GM19239 (cell line): ENCODE data around the gene SYMPK.
"Not testable (repeated sequence)": the region's sequence is repeated elsewhere in the genome, so short reads cannot be mapped to it uniquely, and the experiment has no call there.

Experiments
- DNase-seq: peaks from one replicate; pipeline ENCODE4 v3.0.0; 2011; ENCODE audit warnings: low spot score; ENCODE audit not compliant: insufficient read length
- FAIRE-seq: peaks from 2 replicates; lab custom pipeline; 2011; peaks lifted over from hg19 to GRCh38; lab: Jason Lieb, UNC

The SYMPK gene

GRCh38 chr19:45814851-45815480 is 48.0 kb downstream of the SYMPK start, which contains the start of gene RSPH6A:
Gene RSPH6A (minus strand): TSS chr19:45815308. CDS start chr19:45815176, 132 bp downstream.
- no peak for FAIRE-seq
- no peak for DNase-seq

GRCh38 chr19:45814166-45814780 is 48.7 kb downstream of the SYMPK start:
- FAIRE-seq = no peak
- no peak for DNase-seq

- DNase-seq = no peak
- no peak for FAIRE-seq
Observed at GRCh38 chr19:45812297-45812696, 50.6 kb downstream of the SYMPK start.

DNA sequence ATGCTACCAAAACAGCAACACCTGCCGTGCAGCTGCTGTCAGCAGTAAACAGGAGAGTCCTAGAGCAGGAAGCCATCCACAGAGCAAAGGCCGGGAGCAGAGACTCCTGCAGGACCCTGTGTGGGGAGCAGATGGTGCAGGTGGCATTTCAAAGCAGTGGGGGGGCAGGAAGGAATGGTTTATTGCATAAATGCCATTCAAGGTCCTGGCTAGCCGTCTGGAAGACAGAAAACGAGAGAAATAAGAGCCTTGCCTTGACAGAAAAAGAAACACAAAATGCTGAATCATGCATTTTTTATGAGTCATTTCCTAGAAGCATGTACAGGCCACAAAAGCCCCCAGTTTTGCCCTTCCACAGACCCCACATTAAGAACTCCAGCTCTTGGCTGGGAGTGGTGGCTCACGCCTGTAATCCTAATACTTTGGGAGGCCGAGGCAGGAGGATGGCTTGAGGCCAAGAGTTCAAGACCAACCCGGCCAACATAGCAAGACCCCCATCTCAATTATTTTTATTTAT is 53.2 kb downstream of the SYMPK start:
- DNase-seq (no peak), FAIRE-seq (peak; percentile 33)

DNA sequence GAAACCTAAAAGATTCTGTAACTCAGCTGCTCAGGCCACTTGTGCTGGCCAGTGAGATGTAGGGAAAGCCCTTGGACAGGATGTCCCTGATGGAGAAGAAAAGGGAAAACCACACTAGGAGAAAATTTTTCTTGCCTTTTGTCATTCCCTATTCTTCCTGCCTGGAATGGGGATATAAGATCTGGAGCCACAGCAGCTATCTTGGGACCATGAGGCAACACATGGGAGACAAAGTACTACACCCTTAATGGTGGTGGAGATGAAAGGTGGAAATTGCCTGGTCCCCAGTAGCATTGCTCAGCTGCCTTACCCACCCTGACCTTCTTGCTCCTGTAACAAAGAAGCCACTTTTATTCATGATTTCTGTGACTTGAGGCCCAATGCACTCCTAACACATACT is 57.2 kb downstream of the SYMPK start:
- no peak for FAIRE-seq

GRCh38 chr19:45804959-45805230 is 58.1 kb downstream of the SYMPK start:
- FAIRE-seq (no peak), DNase-seq (no peak)

More for the DNA sequence above, 57.2 kb downstream of the SYMPK start:
- no peak for DNase-seq

DNA sequence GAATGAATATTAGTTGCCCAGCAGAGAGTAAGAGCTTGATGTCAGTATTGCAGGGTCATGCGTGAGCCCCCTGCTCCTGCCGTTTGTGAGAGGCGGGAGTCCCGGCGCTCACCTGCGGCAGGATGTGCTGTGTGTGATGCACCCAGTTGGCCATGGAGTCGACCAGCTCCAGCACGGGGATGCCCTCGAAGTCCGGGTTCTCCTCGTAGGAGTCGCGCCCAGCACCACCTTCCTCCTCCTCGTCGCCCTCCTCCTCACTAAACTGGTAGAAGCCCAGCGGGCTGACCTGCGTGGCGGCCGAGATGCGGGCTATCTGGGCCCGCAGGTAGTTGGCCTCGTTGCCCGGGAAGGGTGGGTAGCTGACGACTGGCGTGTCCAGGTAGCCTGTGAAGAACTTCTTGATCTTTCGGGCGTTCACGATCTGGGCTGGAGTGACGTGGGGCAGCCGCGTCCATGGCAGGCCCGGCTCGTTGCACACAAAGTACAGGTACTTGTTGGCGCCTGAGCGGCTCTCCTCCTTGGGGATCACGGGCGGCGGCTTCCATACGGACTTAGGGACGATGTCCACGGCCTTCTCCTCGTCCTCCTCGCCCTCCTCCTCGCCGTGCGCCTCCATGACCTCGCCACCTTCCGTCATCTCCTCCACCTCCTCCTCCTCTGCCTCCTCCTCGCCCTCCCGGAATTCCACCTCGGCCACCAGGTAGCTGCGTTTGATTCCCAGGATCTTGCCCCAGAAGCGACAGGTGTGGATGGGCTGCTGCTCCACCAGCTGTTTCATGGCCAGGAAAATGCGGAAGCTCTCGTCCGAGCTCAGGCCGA is 58.6 kb downstream of the SYMPK start:
- DNase-seq = no peak
- no peak for FAIRE-seq

DNA sequence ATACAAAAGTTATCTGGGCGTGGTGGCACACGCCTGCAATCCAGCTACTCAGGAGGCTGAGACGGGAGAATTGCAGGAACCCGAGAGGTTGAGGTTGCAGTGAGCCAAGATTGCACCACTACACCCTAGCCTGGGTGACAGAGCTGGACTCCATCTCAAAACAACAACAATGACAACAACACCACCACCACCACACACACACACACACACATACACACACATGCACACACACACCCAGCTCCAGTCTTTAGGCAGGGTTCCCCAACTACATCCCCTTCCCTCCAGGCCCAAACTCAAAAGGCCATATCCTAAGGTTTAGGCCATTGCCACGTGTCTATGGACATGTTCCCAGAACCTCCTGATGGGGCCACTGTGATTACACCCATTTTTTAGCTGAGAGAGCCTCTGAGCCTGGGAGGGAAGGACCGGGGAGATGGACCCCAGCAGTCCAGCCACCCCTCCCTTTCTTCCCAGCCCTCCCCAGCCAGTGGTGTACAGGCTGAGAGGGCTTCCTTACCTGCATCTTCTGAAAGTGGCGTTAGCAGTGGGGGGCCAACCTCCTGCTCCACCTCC is 61.3 kb downstream of the SYMPK start:
- no peak for DNase-seq
- FAIRE-seq = no peak

- DNase-seq = no peak
- no peak for FAIRE-seq
Observed at GRCh38 chr19:45800070-45800553, 62.8 kb downstream of the SYMPK start.

DNA sequence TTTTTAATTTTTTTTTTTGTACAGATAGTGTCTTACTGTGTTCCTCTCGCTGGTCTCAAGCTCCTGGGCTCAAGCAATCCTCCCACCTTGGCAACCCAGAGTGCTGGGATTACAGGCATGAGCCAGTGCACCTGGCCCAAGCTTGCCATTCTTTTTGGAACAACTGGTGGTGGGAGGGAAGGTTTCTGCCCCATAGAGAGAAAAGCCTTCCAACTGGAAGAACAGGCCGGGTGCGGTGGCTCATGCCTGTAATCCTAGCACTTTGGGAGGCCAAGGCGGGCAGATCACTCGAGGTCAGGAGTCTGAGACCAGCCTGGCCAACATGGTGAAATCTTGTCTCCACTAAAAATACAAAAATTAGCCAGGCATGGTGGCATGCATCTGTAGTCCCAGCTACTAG is 63.4 kb downstream of the SYMPK start:
- not testable (repeated sequence) for FAIRE-seq, DNase-seq

GRCh38 chr19:45798995-45799517 is 63.9 kb downstream of the SYMPK start:
- DNase-seq (peak; percentile 76), FAIRE-seq (peak; percentile 76)

DNA sequence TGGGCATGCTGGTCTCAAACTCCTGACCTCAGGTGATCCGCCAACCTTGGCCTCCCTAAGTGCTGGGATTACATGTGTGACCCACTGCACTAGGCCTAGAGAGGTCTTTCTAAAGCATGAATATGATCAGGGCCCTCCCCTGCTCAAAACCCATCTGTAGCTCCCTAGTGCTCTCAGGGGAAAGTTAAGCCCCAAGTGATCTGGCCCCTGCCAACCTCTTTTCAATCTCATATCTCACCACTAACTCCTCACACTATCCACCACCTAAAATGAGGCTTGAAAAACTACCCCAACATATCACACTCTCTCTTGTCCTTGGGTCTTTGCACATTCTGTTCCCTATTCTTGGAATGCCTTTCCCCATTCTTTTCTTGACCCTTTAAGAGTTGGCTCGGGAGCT is 68.3 kb downstream of the SYMPK start:
- DNase-seq (no peak), FAIRE-seq (no peak)

- no peak for FAIRE-seq
- no peak for DNase-seq
Observed at GRCh38 chr19:45793876-45794275, 69.1 kb downstream of the SYMPK start.

DNA sequence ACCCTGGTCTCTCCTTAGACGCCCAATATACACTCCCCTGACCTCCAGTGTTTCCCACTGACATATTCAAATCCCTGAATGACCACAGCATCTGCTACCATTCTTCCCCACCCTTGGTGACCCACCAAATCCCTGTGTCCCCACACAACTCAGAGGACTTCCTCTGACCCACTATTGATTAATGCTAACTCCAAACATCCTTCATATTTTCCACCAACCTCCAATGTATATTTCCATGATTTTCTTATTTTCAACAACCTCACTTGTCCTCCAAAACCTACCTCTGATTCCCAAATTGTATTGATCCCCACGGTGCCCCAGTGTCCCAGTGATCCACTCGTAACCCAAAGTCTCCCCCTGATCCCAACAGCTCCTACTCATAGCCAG is 69.8 kb downstream of the SYMPK start:
- DNase-seq = no peak
- FAIRE-seq = peak; percentile 59

DNA sequence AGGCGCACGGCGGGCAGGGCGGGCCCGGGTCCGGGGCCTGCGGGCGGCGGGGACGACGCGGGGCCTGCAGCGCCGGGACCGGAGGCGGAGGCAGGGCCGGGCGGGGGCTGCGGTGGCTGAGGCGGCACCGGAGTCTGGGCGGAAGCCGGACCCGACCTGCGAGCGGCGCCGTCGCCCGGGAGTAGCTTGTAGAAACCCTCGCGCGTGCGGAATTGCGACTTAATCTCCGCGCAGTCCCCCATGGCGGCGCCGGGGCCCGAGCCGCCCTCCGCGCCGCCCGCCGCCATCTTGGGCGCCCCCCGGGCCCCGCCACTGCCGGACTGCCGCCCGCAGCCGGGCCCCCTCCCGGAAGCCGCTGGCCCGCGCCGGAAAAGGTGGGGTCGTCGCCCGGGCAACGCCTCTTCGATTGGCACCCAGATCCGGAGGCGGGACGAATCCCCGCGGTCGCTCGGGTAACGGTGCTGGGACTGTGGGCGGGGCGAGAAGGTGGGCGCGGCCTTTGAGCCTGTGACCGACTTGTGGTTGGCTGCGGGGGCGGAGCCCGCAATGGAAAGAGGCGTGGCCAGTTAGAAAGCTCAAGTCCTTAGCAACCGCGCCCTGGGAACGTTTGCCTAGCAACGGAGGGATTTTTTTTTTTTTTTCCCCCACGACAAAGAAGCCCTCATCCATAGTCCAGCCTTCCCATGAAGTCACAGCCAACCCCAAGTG is 70.3 kb downstream of the SYMPK start, which contains the start of gene DMWD:
TSS of gene DMWD (minus strand) at position 376 of the 708 bp plus-strand sequence. CDS start at position 287, 89 bp downstream.
- peak; percentile 99 for DNase-seq
- peak; percentile 98 for FAIRE-seq

GRCh38 chr19:45791744-45792469 is 71.0 kb downstream of the SYMPK start:
- no peak for DNase-seq
- peak; percentile 69 for FAIRE-seq

GRCh38 chr19:45790942-45791341 is 72.0 kb downstream of the SYMPK start:
- DNase-seq (no peak), FAIRE-seq (peak; percentile 84)

DNA sequence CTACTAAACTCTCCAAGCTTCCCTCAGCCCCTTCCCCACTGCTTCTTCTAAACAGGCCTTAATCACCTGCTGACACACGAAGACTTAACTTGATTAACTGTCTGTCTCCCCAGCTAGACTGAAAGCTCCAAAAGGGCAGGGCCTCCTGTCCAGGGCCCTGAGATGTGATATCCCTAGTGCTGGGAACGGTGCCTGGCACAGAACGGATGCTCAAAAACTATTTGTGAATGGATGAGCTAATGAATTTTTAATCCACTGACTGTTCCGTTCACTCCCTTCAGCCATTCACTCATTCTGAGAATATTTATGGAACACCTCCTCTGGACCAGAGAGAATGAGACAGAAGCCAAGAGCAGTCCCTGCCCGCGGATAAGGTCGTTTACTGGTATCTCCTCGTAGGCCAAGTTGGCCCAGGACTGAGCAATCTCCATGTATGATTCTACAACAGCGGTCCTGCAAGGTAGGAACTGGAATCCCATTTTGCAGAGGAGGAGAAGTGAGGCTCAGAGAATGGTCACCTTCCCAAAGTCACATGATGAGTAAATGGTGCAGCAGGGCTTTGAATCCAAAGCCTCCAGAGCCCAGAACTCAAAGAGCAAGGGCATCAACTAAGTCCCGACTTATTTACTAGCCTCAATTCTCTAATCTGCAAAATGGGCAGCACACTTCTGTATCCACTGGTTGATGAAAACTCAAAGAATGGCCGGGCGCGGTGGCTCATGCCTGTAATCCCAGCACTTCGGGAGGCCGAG is 73.7 kb downstream of the SYMPK start:
- FAIRE-seq (no peak), DNase-seq (no peak)
